ENCODE measurements around the gene KRT76.

Gene KRT76

GRCh38 chr12:52813203-52813819, 36.2 kb upstream of the KRT76 start:
- no peak for FAIRE-seq

DNA sequence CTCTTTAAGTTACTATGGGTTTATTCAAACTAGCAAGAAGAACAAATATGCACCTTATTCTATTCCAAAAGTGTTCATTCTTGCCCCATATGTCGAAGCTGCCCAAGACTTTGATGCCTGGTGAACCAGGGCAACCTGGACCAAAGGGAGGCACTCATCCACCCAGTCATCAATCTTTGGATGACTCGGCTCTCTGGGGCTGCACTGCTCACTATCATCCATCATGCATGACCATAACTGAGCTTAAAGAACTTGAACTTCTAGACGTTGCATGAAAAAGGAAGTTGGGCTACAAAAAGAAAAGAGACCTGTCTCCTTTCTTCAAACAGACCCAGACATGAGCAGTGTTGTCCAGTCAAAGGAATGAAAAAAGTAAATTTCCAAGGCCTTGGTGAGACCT, 35.6 kb upstream of the KRT76 start:
- FAIRE-seq = no peak

DNA sequence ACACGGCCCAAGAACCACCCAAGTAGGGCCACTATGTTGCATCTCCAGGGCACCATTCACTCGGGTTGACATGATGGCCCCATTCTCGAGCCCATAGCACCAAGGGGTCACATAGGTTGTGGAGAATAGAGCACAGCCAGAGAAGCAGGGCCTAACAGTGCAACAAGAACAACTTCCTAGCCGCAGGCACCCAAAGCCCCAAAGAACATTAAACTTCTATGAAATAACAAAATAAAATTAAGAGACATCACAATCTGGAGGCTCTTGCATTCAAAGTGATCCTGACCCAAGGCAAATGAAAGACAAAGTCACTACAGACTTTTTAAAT, 34.9 kb upstream of the KRT76 start:
- FAIRE-seq = no peak

DNA sequence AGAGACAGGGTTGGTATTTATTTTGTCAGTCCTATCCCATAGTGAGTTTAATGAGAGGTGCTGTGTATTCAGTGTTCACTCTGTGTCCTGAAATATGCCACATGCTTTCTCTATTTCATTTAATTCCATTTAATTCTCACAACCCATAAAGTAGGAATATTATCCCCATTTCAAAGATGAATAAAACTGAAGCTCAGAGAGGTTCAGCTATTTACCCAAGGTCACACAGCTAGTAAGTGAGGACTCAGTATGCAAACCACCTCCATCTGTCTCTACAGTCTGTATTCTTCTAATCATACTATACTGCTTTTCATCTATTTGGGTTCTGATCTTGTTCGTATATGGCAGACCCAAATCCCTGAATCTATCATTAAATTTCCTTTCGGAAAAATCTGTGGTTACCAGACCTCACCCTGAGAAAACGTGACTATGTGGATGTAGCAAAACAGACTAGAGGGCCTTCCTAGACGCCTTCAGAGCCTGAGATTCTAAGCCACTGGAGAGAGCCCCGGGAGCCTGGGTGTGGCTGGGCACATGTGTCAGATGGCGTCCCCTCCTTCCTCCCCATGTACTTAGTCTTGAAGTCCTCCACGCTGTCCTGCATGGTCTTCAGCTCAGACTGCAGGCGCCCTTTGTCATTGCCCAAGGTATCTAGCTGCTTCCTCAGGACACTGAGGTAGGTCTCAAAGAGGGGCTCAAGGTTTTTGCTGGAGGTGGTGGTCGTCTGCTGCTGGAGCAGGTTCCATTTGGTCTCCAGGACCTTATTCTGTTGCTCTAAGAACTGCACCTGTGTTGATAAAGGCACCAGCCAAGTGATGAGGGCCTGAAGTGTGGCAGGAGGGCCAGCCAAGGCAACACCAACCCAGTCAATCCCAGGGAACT, 34.3 kb upstream of the KRT76 start:
- FAIRE-seq = no peak

DNA sequence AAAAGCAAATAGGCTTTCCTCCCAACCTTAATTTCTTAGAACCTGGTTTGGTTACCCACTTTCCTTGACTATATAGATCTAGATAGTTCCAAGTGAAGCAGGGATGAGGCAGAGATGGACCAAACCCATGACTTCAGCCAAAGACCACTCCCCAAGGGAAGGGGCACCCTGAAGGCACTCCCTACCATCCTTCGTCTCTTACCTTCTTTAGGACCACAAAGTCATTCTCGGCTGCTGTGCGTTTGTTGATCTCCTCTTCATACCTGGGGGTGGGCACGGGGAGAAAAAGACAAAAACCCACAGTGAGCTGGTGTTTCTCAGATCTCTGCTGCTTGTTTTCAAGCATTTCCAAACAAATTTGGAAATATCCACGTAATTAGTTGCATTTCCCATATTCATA, 33.4 kb upstream of the KRT76 start:
- FAIRE-seq = no peak

DNA sequence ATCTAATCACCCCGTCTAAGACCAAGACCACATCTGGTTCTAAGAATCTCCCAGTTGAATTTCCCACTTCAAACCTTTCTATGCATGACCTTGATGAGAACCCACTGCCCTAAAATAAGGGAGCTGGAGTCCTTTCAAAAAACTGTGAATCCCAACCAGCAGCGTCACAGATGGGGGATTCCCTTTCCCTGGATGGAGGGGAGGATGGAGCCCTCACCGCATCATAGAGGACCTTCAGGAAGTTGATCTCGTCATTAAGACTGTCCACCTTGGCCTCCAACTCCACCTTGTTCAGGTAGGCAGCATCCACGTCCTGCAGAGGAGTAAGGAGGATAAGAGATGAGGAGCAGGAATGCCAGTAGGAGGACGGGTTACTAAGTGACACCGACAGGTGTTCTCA, 32.0 kb upstream of the KRT76 start:
- FAIRE-seq = no peak

GRCh38 chr12:52808573-52809160, 31.5 kb upstream of the KRT76 start:
- no peak for FAIRE-seq

DNA sequence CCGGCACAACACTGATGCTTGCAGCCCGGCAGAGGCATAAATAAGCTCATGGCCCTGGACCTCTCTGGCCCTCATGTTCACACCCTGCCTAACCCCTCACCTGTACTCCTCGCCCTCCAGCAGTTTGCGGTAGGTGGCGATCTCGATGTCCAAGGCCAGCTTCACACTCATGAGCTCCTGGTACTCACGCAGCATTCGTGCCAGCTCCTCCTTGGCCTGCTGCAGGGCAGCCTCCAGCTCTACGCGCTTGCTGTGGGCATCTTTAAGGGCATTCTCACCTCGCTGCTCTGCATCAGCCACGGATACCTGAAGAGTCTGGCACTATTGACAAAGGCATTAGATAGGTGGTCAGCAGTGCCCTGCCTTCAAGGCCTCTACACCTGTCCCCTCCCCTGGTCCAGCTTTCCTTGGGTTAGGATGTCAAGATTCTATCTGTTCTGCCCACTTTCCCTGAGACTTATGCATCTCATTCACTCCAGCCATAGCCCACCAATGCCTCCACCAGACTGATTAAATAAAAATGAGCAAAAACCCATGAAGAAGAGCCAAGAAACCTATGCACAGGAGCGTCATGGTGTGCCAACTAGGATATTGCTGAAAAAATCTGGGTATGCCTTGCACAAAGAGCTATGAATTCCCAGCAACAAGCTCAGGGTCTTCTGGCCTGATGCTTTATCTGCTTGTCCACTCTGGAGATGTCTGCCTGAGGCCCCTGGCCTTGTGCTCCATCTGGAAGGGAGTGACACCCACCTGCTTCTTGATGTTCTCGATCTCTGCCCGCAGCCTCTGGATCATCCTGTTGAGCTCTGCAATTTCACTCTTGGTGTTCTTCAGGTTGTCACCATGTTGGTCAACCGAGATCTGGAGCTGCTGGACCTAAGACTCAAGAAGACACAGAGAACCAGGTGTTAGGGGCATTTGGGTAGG, 30.7 kb upstream of the KRT76 start:
- FAIRE-seq = no peak

DNA sequence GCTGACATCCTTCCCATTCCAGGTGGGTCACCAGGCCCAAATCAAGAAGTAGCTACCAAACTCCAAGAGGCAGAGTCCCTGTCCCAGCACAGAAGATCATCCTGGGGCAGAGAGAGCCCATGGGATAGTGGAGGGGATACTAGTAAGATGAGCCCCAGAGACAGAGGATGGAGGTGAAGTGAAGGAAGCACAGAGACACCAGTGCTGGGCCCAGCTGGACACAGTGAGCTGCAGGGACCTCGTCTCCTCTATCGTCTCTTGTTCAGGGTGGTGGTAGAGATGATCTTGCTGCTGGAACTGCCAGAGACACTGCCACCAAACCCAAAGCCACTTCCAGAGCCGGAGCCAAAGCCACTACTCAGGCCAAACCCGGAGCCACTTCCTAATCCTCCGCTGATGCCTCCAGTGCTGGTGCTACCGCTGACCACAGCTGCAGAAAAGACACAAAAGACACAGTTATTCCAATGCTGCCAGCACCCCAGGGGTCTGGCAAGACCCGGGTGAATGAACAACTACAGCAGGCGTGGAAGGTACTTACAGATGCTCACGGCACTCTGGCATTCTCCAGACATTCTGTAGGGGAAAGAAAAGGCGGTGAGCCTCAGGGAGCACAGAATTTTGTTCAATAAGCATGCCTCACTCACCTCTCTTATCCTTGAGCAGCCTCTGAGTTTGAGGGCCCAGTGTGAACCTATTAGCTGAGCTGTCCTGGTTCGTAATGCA, 29.8 kb upstream of the KRT76 start:
- no peak for FAIRE-seq

DNA sequence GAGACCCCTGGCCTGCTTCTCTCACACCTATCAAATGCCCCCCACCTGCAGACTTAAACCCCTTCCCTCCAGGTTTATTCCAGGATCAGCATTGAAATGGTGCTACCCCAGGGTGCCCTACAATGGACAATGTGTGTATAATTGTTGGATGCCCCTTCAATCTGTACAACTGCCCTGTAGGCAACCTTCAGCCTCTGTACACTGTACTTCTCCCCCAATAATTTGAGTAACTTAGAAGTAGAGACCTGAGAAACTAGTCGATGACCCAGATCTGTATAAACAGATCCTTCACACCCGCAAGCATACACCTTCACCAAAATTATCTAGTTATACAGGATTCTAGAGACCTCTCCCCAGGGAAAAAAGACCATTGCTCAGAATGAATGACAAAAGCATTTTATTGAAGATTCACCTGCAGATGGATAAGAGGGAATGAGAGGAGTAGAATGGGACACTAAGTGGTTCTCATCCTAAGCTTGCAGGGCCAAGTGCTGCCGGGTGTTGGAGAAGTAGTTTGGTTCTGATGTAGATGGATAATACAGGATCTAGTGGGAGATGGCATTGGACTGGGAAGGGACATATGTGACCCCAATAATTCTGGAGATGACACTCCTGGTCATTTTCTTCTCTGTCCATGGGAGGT, 29.1 kb upstream of the KRT76 start:
- no peak for FAIRE-seq

GRCh38 chr12:52805739-52806138, 28.6 kb upstream of the KRT76 start:
- FAIRE-seq = no peak

- no peak for FAIRE-seq
These were observed 27.9 kb upstream of the KRT76 start for GRCh38 chr12:52805000-52805399.

- no peak for FAIRE-seq
These were observed 25.3 kb upstream of the KRT76 start for GRCh38 chr12:52802442-52802841.

DNA sequence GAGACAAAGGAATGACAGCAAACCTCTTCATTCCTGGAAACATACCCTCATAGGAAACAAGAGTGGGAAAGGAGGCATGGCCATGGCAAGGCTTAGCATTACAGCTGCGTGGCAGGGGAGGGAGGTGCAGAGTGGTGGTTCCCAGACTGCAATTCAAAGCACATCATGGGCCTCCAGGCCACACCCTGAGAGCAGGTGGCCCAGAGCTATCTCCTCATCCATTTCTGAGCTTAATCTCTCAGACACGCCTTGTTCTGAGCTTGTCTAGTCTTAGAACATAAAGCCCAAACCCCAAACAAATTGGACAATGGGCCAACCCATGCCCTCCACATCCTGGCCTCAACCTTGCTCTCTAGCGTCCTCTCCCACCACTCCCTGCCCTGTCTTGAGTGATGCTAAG, 24.6 kb upstream of the KRT76 start:
- FAIRE-seq = no peak

- no peak for FAIRE-seq
These were observed 23.2 kb upstream of the KRT76 start for GRCh38 chr12:52800259-52800917.

DNA sequence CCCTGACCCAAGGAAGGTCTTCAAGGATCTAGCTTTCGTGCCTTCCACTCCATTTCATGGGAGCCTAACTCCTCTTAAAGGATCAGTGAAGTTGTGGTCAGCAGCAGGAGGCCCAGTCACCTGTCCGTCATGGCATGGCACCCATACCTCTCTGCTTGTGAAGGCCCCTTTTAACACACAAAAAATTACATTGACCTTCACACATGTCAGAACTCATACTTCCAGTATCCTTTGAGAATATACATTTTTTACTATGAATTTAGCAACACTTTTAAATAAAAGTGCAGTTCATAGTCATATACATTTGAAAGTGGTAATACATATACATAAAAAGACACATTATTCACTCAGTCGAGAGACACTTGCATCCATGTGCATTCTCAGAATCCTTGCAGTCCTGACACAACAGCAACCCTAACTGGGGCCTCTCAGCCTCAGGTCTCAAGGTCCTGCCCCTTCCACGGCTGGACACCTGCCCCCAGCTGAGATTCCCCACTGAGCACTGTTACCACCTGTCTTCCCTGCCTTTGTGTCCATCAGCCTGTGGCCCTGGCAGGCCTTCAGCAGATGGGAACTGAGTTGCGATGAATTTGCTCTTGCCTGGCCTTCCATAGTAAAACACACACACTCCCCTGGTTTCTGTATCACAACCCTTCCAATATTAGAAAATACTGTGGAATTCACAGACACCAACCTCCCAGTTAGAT, 22.5 kb upstream of the KRT76 start:
- FAIRE-seq = no peak

DNA sequence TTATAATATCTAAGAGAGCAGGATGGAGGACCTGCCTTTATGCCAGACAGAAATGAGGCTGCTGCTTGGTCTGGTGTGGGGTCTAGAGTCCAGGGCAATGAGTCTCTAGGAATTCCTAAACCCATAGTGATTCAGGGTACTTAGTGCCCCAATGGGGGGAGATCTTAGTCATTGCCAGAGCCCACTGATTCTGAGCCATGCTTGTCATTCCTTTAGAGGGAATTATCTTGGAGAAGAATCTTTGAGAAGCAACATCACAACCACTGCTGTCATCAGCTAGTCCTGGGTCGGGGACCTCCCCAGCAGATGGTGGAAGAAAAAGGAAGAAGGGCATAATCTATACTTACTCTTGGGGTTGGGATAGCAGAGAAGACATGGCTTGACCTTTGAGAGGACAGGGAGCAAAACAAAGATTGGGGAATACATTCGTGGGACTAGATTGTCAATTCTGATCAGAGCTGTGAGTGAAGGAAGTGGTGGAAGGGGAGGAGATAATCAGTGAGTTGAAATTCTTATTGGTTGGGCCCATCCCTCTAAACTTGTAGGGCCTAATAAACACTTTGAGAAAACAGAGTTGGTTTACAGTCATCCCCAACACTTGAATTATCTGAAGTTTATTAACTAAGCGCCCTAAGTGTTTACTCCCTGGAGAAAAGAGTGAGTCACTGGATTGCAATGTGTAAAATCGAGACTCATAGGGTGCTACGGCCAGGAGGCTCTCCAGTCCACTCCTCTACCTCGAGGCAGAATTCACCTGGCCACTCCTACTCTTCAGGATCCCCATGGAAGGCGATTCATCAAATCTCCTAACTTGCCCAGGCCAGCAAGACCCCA, 21.7 kb upstream of the KRT76 start:
- FAIRE-seq = no peak

- FAIRE-seq = no peak
These were observed 21.0 kb upstream of the KRT76 start for GRCh38 chr12:52798003-52798670.

GRCh38 chr12:52797529-52797894, 20.4 kb upstream of the KRT76 start:
- FAIRE-seq = no peak
